H1 (cell line): ENCODE results near the gene LIF. TPM values are rescaled to one million over a fixed set of nuclear protein-coding genes. Genes with fewer than 3 reads are reported as not detected.

Experiments
- CTCF ChIA-PET: fragments of 300-600 bp; sonication (Branson Sonifier 250); formaldehyde crosslinking; loops from one replicate; lab custom pipeline; 2021; ENCODE audit not compliant: partially characterized antibody; lab: Charles Lee
- POLR2A ChIA-PET: fragments of 300-600 bp; sonication (Branson Sonifier 250); formaldehyde crosslinking; loops from one replicate; lab custom pipeline; 2021; ENCODE audit warnings: inconsistent platforms; ENCODE audit not compliant: partially characterized antibody; lab: Charles Lee
- DNase-seq, 2 experiments: peaks; one replicate each; pipeline versions ENCODE4 v3.0.0 to v3.0.0-alpha.2; 2010 to 2022; ENCODE audit warnings: low spot score in 2 of 2, low read depth in 1 of 2, mixed read lengths in 1 of 2
- FAIRE-seq: peaks from 2 replicates; lab custom pipeline; 2011; peaks lifted over from hg19 to GRCh38; lab: Jason Lieb, UNC
- H2AFZ ChIP-seq: 2 replicates; pipeline ENCODE4 v1.8.1; 2012; ENCODE audit warnings: low read length, inconsistent platforms
- H2AK5ac ChIP-seq: 2 replicates; pipeline ENCODE4 v1.6.1; 2013; ENCODE audit warnings: low read depth, low read length
- H2BK120ac ChIP-seq: replicated peaks from 2 replicates; pipeline ENCODE3; 2013; ENCODE audit warnings: low read depth, low read length, inconsistent platforms
- H2BK12ac ChIP-seq: 2 replicates; pipeline ENCODE4 v1.6.1; 2013; ENCODE audit warnings: low read depth, low read length
- H2BK15ac ChIP-seq: 2 replicates; pipeline ENCODE4 v1.6.1; 2013; ENCODE audit warnings: low read length
- H2BK20ac ChIP-seq: 2 replicates; pipeline ENCODE4 v1.6.1; 2013; ENCODE audit warnings: low read length
- H2BK5ac ChIP-seq: 2 replicates; pipeline ENCODE4 v1.6.1; 2013; ENCODE audit warnings: low read depth, low read length
- H3K14ac ChIP-seq: 2 replicates; pipeline ENCODE4 v1.6.1; 2013; ENCODE audit warnings: inconsistent platforms; ENCODE audit not compliant: insufficient read length
- H3K18ac ChIP-seq: 2 replicates; pipeline ENCODE4 v1.6.1; 2013; ENCODE audit warnings: low read length; ENCODE audit errors: extremely low read depth
- H3K23ac ChIP-seq: 2 replicates; pipeline ENCODE4 v1.6.1; 2013; ENCODE audit warnings: inconsistent platforms; ENCODE audit not compliant: insufficient read length
- H3K23me2 ChIP-seq: 2 replicates; pipeline ENCODE4 v1.6.1; 2013; ENCODE audit warnings: low read depth, low read length
- H3K27ac ChIP-seq: 2 replicates; pipeline ENCODE4 v1.6.1; 2011; ENCODE audit warnings: low read depth, low read length, inconsistent platforms
- H3K27me3 ChIP-seq, 4 experiments: replicated peaks in 1 of 4; 1 replicate in 1 of 4; 2 replicates in 3 of 4; pipeline versions ENCODE4 v1.6.1 to v1.8.1; 2011 to 2013; ENCODE audit warnings: low read length in 3 of 4, mild to moderate bottlenecking in 3 of 4, inconsistent platforms in 2 of 4, mixed read lengths in 2 of 4, moderate library complexity in 1 of 4; ENCODE audit not compliant: control insufficient read depth in 3 of 4, insufficient read depth in 3 of 4; ENCODE audit errors: extremely low read depth in 1 of 4
- H3K36me3 ChIP-seq, 4 experiments: 2 replicates each; pipeline versions ENCODE4 v1.6.1 to v1.8.1; 2011 to 2013; ENCODE audit warnings: mild to moderate bottlenecking in 4 of 4, low read length in 3 of 4, moderate library complexity in 2 of 4, control low read depth in 1 of 4, inconsistent platforms in 1 of 4; ENCODE audit not compliant: insufficient read depth in 4 of 4, control insufficient read depth in 2 of 4
- H3K4ac ChIP-seq: replicated peaks from 2 replicates; pipeline ENCODE3; 2013; ENCODE audit warnings: low read length, low read depth, mixed read lengths, inconsistent platforms; ENCODE audit not compliant: insufficient read length
- H3K4me1 ChIP-seq, 4 experiments: replicated peaks in 1 of 4; 1 replicate in 1 of 4; 2 replicates in 3 of 4; pipeline versions ENCODE4 v1.6.1 to v1.8.1; 2011 to 2013; ENCODE audit warnings: low read length in 3 of 4, inconsistent platforms in 2 of 4, mixed read lengths in 1 of 4; ENCODE audit not compliant: insufficient read depth in 4 of 4, control insufficient read depth in 3 of 4
- H3K4me2 ChIP-seq, 2 experiments: 2 replicates each; pipeline versions ENCODE4 v1.6.1 to v1.8.1; 2011 to 2013; ENCODE audit warnings: low read depth in 2 of 2, low read length in 2 of 2, control low read depth in 1 of 2, inconsistent platforms in 1 of 2, mild to moderate bottlenecking in 1 of 2; ENCODE audit not compliant: insufficient read depth in 1 of 2
- H3K4me3 ChIP-seq, 4 experiments: fragments of 200-600, 300-600 bp in 1 of 4; sonication (generic), shearing (Covaris generic), sonication (Bioruptor Twin) in 1 of 4; 2 replicates each; pipeline versions ENCODE4 v1.5.1 to v1.8.1; 2011 to 2016; ENCODE audit warnings: low read length in 4 of 4, low read depth in 3 of 4, control low read depth in 2 of 4, inconsistent platforms in 2 of 4, mild to moderate bottlenecking in 2 of 4, mixed read lengths in 1 of 4, moderate library complexity in 1 of 4; ENCODE audit not compliant: insufficient read depth in 2 of 4; ENCODE audit errors: extremely low read depth in 1 of 4
- H3K56ac ChIP-seq: replicated peaks from 2 replicates; pipeline ENCODE3; 2013; ENCODE audit warnings: low read depth, mild to moderate bottlenecking, mixed read lengths, low read length, inconsistent platforms; ENCODE audit not compliant: insufficient read length
- H3K79me1 ChIP-seq: 2 replicates; pipeline ENCODE4 v1.6.1; 2013; ENCODE audit warnings: low read depth, low read length, control low read depth
- H3K79me2 ChIP-seq, 2 experiments: 2 replicates each; pipeline versions ENCODE4 v1.6.1 to v1.8.1; 2012 to 2013; ENCODE audit warnings: low read length in 2 of 2, mild to moderate bottlenecking in 2 of 2, inconsistent platforms in 1 of 2; ENCODE audit not compliant: insufficient read depth in 2 of 2, control insufficient read depth in 1 of 2
- H3K9ac ChIP-seq, 4 experiments: replicated peaks in 1 of 4; 1 replicate in 1 of 4; 2 replicates in 3 of 4; pipeline versions ENCODE4 v1.6.1 to v1.8.1; 2011 to 2013; ENCODE audit warnings: low read depth in 3 of 4, low read length in 3 of 4, control low read depth in 2 of 4, mild to moderate bottlenecking in 2 of 4, moderate library complexity in 2 of 4, inconsistent platforms in 1 of 4; ENCODE audit errors: extremely low read depth in 1 of 4
- H3K9me3 ChIP-seq, 2 experiments: 2 replicates each; pipeline versions ENCODE4 v1.6.1 to v1.8.1; 2012 to 2013; ENCODE audit warnings: mild to moderate bottlenecking in 2 of 2, moderate library complexity in 2 of 2, control low read depth in 1 of 2, inconsistent platforms in 1 of 2, low read depth in 1 of 2, low read length in 1 of 2, mixed read lengths in 1 of 2; ENCODE audit not compliant: insufficient read depth in 2 of 2
- H4K20me1 ChIP-seq, 2 experiments: replicated peaks in 1 of 2; 2 replicates each; pipeline versions ENCODE3 to v1.8.1; 2011 to 2013; ENCODE audit warnings: inconsistent platforms in 2 of 2, low read length in 2 of 2, mild to moderate bottlenecking in 1 of 2; ENCODE audit not compliant: insufficient read depth in 2 of 2, control insufficient read depth in 1 of 2
- H4K5ac ChIP-seq: 2 replicates; pipeline ENCODE4 v1.6.1; 2013; ENCODE audit warnings: low read length, low read depth, mixed read lengths, inconsistent platforms; ENCODE audit not compliant: insufficient read length
- H4K8ac ChIP-seq: 2 replicates; pipeline ENCODE4 v1.8.0; 2013; ENCODE audit warnings: mild to moderate bottlenecking, moderate library complexity, low read length, inconsistent platforms; ENCODE audit not compliant: insufficient read depth; ENCODE audit errors: extremely low read depth
- H4K91ac ChIP-seq: replicated peaks from 2 replicates; pipeline ENCODE3; 2013; ENCODE audit warnings: low read length, mixed read lengths, inconsistent platforms; ENCODE audit not compliant: insufficient read length
- ASH2L ChIP-seq: fragments of 200-600, 300-600 bp; sonication (generic); IDR thresholded peaks from one replicate; pipeline ENCODE4 v1.7.1; 2017; ENCODE audit warnings: low read length
- EZH2 ChIP-seq: fragments of 200-600 bp; sonication (generic); IDR thresholded peaks from 2 replicates; pipeline ENCODE4 v1.7.1; 2012; ENCODE audit warnings: low read depth, mild to moderate bottlenecking, moderate library complexity, low read length, inconsistent platforms; ENCODE audit not compliant: severe bottlenecking
- TEAD4 ChIP-seq: IDR thresholded peaks from 2 replicates; pipeline ENCODE4 v1.6.1; 2012; ENCODE audit warnings: low read depth, low read length, inconsistent platforms, mixed read lengths
- WGBS, 2 experiments: shearing (Covaris generic) in 1 of 2; methylation state at CpG; one replicate each; pipeline versions ENCODE4 v1.1.6 to v1.1.7; 2013 to 2015; ENCODE audit warnings: low lambda C conversion rate in 2 of 2, mixed read lengths in 2 of 2, inconsistent platforms in 1 of 2, low coverage in 1 of 2, missing lambda C conversion rate in 1 of 2; ENCODE audit not compliant: insufficient replicate concordance in 2 of 2, insufficient coverage in 1 of 2, insufficient read length in 1 of 2; ENCODE audit errors: extremely low coverage in 1 of 2, missing lambda C conversion rate in 1 of 2; 5-methylcytosine and 5-hydroxymethylcytosine counted together
- long read RNA-seq, 2 experiments: library from RNA in 1 of 2; library from capped mRNA in 1 of 2; stranded (forward); transcript quantifications; one replicate each; pipeline ENCODE4 v2.0.0, GENCODE V29; 2021; ENCODE audit warnings: inconsistent platforms in 1 of 2
- polyA minus RNA-seq, 3 experiments: library from RNA; depleted of rRNA, polyadenylated mRNA; stranded (reverse); fragments of >200 nt; gene quantifications; 1 replicate in 2 of 3; 2 replicates in 1 of 3; pipeline ENCODE4 v1.2.3, GENCODE V29; 2011
- polyA plus RNA-seq, 7 experiments: library from polyadenylated mRNA; depleted of rRNA in 3 of 7; stranded (reverse) in 5 of 7; unstranded in 2 of 7; fragments of >200 nt in 5 of 7; fragments of 200-250 nt in 2 of 7; gene quantifications; 1 replicate in 5 of 7; 2 replicates in 1 of 7; 4 replicates in 1 of 7; pipeline versions ENCODE4 v1.2.1 to v1.2.3, GENCODE V29; 2011 to 2013; ENCODE audit warnings: missing spikeins in 2 of 7, mixed read lengths in 2 of 7
- total RNA-seq: library from RNA; stranded (reverse); fragmentation: NEBNext Ultra II Directional; extraction: Animal tissue kit (Norgen Biotek cat#: 25700); gene quantifications from 2 replicates; pipeline ENCODE4 v1.2.1, GENCODE V29; 2021
- TF ChIP-seq, protein P1 (sequence below): IDR thresholded peaks from 2 replicates; pipeline ENCODE4 v1.6.1; 2012; ENCODE audit warnings: inconsistent platforms
- TF ChIP-seq, protein P2 (sequence below): IDR thresholded peaks from 2 replicates; pipeline ENCODE4 v1.6.1; 2012; ENCODE audit warnings: inconsistent platforms
- TF ChIP-seq, protein P3 (sequence below): IDR thresholded peaks from 2 replicates; pipeline ENCODE4 v1.6.1; 2011; ENCODE audit warnings: low read depth, mild to moderate bottlenecking, low read length; ENCODE audit not compliant: insufficient read depth

LIF gene
- total RNA-seq (3.3 and 3.5 TPM in 2 replicates), polyA plus RNA-seq (2011; rRNA removed) (3.3 and 4.1 TPM in 2 replicates), polyA minus RNA-seq (2011; rRNA and poly(A)+ RNA removed) (9.4 and 9.6 TPM in 2 replicates)
- 4.0 TPM for polyA plus RNA-seq (2011; cell fraction: cytosol; rRNA removed)
- 16.5 TPM for polyA plus RNA-seq (2011; cell fraction: nucleus; rRNA removed)
- 3.5 to 4.5 TPM (median 3.9 TPM) in 4 replicates for polyA plus RNA-seq (2012, experiment 1 of 2)
- polyA plus RNA-seq (2012, experiment 2 of 2) = 2.9 TPM
- 2.2 TPM for polyA plus RNA-seq (2013, experiment 1 of 2)
- polyA plus RNA-seq (2013, experiment 2 of 2) = 1.8 TPM
- polyA minus RNA-seq (2011; cell fraction: cytosol; rRNA and poly(A)+ RNA removed) = 6.2 TPM
- 4.6 TPM for polyA minus RNA-seq (2011; cell fraction: nucleus; rRNA and poly(A)+ RNA removed)
- long read RNA-seq, experiment 1, partial matches to known transcripts = 0 of 1 reads
- long read RNA-seq, experiment 1, other reads (novel, unspliced or antisense) = 1 of 1 reads
- long read RNA-seq, experiment 2 = 0 reads

DNA sequence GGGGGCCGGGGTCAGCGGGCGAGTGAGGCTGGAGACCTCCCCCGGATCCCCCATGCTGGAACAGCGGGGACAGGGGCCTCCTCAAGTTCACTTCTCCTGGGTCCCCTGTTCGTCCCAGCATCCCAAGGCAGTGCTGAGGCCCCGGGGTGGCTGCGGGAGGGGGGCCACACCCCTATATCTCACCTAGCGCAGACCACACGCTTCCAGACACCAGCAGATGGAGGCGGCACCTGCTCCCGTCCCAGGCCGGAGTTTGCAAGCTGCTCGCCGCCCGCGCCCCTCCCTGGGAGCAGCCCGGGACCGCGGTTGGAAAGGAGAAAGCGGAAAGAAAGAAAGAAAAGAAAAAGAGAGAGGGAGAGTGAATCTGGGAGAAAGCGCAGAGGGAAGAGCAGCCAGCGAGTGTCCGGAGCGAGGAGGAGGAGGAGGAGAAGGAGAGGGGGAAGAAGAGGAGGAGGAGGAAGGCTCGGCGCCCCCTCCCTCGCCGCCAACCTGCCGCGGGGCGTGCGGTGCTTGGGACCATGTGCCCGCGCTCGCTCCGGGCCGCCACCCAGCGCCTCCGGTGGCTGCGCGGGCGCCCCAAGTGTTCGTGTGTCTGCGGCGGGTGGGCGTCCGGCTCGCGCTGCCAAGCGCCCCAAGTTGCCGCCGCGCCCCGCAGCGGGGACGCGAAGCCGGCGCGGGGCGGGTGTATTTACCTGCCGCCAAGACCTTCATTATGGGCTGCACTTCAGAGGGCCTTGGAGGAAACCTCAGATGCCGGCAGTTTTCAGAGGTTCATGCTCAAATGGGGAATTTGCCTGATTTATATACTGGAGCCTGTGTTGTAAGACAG is at the start of gene LIF:
TSS of gene LIF (minus strand) at position 775 of the 829 bp plus-strand sequence. CDS start at position 711, 64 bp downstream.
- peak within 1 kb of the TSS; percentile 49 to 72 (median 65) for H3K4me3 ChIP-seq
- CTCF ChIA-PET = interaction anchor here (1.3 kb wide), 1 partner anchor 138 kb away, joined by 4 read pairs; no protein-coding TSS in a partner anchor
- H3K23ac ChIP-seq = no peak within 1 kb of the TSS
- DNase-seq (peak in 1 of 2 experiments; percentile 75), FAIRE-seq (no peak)
- peak within 1 kb of the TSS; percentile 51 for H2BK120ac ChIP-seq
- no peaks in the 10 kb centered on the region for H3K79me2 ChIP-seq
- H2AK5ac ChIP-seq = no peak within 1 kb of the TSS
- no peak within 1 kb of the TSS for H3K27ac ChIP-seq
- peak within 1 kb of the TSS; percentile 87 for H3K18ac ChIP-seq
- POLR2A ChIA-PET = interaction anchor here (1.0 to 1.6 kb wide), 5 partner anchors 9 to 234 kb away, joined by 3 to 5 read pairs (median 3); no protein-coding TSS in a partner anchor
- peak within 1 kb of the TSS; percentile 81; the same call in 1 of the 2 replicates for H2BK12ac ChIP-seq
- H2BK5ac ChIP-seq = peak within 1 kb of the TSS; percentile 87; the same call in 1 of the 2 replicates
- peak within 1 kb of the TSS; percentile 22 for H4K5ac ChIP-seq
- peak within 1 kb of the TSS; percentile 95; the same call in 1 of the 2 replicates for H2BK15ac ChIP-seq
- peak within 1 kb of the TSS; percentile 38; the same call in 1 of the 2 replicates for H2AFZ ChIP-seq
- peak within 1 kb of the TSS; percentile 34 for H3K56ac ChIP-seq
- peaks cover 0 to 20% (median 11%) of the 10 kb centered on the region in 4 experiments; a peak in 6 of 7 replicates for H3K4me1 ChIP-seq
- peak within 1 kb of the TSS; percentile 61; the same call in 1 of the 2 replicates for H2BK20ac ChIP-seq
- H3K9me3 ChIP-seq = no peaks in the 10 kb centered on the region
- H3K9ac ChIP-seq = peak within 1 kb of the TSS; percentile 42 to 67 (median 58); a peak in 5 of 7 replicates
- peaks cover 4% of the 10 kb centered on the region for H3K79me1 ChIP-seq
- peak within 1 kb of the TSS; percentile 82 for H4K91ac ChIP-seq
- H4K20me1 ChIP-seq = peaks cover 0 to 2% of the 10 kb centered on the region in 2 experiments
- no peaks in the 10 kb centered on the region; a peak in 2 of 7 replicates for H3K27me3 ChIP-seq
- peak within 1 kb of the TSS; percentile 93 for H3K4ac ChIP-seq
- peak within 1 kb of the TSS; percentile 83 to 94 for H3K4me2 ChIP-seq
- peaks cover 12% of the 10 kb centered on the region; the same call in 1 of the 2 replicates for H3K23me2 ChIP-seq
- WGBS, 2 experiments = 6% methylated on average over 30 of the region's 64 CpGs; no CpG with 5 or more reads in 1 of the 2 experiments
- H3K36me3 ChIP-seq = 0 out of 8 replicates have a peak, but pooled peaks cover 0 to 5% (median 0%) of the 10 kb centered on the region in 4 experiments
- H4K8ac ChIP-seq = peak within 1 kb of the TSS; percentile 62; the same call in 1 of the 2 replicates
- H3K14ac ChIP-seq = no peak within 1 kb of the TSS
- TF ChIP-seq, protein P1, sequence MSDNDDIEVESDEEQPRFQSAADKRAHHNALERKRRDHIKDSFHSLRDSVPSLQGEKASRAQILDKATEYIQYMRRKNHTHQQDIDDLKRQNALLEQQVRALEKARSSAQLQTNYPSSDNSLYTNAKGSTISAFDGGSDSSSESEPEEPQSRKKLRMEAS = peak; percentile 88
- TF ChIP-seq TEAD4 = no peak
- TF ChIP-seq EZH2 = no peak
- TF ChIP-seq, protein P2, sequence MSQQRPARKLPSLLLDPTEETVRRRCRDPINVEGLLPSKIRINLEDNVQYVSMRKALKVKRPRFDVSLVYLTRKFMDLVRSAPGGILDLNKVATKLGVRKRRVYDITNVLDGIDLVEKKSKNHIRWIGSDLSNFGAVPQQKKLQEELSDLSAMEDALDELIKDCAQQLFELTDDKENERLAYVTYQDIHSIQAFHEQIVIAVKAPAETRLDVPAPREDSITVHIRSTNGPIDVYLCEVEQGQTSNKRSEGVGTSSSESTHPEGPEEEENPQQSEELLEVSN = peak; percentile 79
- TF ChIP-seq, protein P3, sequence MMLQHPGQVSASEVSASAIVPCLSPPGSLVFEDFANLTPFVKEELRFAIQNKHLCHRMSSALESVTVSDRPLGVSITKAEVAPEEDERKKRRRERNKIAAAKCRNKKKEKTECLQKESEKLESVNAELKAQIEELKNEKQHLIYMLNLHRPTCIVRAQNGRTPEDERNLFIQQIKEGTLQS = no peak
- TF ChIP-seq ASH2L = peak; percentile 59
